GM18511 (cell line): Measurements from ENCODE around the gene ANKRD44.
A peak's percentile ranks its signal among the peaks of the same experiment; 100 is the strongest.

Experiments used
- ATAC-seq: cut with Tn5 transposase; IDR thresholded peaks from one replicate; pipeline ENCODE4 v1.9.1; 2021; ENCODE audit warnings: mild to moderate bottlenecking, moderate library complexity; ENCODE audit not compliant: unreplicated experiment

Gene ANKRD44

DNA sequence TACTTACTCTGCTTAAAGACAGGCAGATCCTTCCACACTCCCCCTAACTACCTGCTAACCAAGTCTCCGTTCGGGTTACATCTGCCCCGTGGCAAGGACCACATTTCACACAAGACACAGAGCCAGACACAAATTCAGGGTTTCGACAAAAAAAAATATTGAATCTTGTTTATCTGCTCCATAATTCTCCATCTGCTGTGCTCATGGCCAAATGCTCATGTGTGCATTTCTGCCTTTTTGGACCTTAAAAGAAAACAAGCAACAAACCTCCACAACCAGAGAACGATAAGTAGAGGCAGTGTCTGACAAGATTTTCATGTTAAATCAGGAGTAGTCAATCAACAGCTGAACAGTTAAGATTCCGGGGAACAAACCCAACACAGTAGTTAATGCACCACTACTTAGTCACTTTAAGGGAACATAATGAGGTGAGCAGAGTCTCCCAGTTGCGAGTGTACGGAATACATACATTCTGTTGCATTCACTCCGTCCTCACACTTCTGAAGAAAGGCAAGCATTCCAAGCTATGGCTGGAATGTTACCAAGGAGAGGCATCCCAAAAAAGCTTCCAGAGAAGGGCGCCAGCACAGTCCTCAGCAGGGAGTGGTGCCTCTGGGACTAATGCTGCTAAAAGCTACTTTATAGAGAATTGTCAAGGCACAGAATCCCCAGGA, 121.0 kb downstream of the ANKRD44 start:
- no peak for ATAC-seq

GRCh38 chr2:197185676-197186075, 124.9 kb downstream of the ANKRD44 start:
- no peak for ATAC-seq

DNA sequence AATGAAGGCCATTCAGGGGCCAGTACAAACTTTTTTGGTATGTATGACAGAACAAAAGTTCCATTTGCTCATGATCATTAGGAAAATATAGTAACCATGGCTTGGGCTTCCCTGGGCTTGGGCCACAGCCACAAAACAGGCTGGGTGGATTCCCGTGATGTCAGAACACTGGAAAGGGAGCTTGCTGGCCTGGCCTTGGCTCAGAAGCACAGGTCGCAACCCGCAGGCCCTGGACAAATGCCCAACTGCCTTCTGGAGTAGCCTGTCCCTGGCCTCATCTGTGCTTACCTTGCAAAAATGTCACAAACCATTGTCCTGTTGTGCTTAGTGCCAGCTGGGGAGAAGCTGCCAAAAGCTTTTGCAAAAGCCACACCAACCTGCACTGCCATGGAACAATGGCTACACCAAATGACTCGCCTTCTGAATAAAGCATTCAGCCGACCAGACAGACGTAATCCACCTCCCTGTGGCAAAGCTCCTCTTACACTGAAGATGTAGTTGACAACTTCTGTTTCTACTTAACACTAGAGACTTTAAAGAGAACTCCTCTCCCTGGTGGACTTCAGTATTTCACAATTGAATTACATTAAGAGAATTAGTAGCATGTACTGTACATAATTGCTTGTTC, 125.5 kb downstream of the ANKRD44 start:
- ATAC-seq: no peak

DNA sequence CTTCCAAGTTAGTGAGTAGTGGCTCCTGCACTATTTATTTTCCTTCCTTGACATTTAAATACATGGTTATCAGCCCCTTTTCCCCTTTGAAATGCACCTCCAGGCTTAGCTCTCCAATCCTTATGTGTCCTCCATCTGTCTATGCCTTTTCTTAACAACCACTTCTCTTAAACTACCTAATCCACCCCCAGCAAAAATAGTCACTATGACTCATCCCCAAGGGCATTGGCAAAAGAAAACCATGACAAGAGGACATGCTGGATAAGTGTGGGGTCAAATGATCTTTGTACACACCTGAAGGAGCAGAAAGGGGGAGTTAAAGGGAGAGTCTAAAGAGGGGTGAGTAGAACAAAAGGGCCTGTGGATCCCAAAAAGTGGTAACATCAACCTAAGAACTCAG, 127.2 kb downstream of the ANKRD44 start:
- no peak for ATAC-seq

DNA sequence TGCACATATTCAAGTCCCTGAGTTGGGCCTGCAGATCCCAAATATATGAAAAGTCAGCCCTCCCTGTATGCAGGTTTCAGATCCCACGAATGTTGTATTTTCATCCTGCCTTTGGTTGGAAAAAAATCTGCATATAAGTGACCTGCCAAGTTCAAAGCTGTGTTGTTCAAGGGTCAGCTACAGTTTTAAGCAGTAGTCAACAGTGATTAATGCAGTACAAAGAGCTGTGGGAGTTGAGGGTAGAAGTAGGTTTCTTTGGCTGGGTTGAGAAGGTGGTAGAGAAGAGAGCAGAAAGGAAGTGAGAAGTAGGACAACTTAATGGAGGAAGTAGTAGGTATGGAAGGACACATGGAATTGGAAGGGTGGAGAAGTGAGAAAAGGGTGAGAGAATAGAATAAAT, 127.9 kb downstream of the ANKRD44 start:
- no peak for ATAC-seq

DNA sequence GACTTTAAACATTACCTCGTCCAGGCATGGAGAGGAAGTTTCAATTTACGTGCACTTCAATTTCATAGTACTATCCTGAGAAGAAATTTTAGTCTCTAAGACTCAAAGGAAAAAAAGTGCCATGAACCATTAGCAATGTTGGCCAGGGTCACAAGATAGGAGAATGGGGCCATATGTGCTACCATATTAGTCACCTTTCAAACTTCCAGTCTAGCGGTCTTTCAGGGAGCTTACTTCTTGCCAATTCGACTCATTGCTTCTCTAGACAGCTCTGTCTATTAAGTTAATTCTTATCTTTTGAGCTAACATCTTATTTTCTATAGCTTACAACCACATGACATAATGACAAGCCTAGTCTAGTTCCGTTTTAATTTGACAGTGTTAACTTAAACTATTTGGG, 129.1 kb downstream of the ANKRD44 start:
- ATAC-seq: no peak

DNA sequence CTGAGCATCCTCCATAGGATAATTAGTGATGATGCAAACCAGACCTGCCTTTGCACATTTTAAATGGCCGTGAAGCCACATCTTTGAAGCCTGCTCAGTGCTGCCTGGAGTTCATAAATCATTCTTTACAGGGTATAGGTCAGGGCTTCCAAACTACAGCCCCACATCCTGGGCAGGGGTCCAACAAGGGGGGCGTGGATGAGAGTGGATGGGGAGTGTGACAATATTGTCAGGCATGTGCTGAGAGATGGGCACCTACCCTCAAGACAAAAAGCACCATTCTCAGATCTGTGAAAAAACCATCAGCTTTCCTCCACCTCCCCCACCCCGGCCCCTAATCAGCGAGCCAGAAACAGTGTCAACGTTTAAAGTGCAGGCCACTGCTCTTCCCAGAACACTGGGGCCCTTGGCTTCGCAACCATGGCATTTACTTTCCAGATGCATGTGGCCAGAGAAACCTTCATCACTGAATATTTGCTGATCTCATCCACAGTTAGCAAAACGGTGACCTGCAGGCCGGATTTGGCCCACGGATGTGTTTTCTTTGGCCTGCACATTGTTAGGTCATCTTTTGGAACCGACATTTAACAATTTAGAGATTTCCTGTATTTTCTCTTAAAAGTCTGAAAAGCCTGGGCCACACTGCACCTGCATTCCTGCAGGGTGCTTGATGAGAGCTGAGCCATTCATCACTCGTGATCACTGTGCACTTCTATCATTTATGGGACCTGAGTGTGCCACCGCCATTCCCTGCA, 130.7 kb downstream of the ANKRD44 start:
- ATAC-seq: no peak

DNA sequence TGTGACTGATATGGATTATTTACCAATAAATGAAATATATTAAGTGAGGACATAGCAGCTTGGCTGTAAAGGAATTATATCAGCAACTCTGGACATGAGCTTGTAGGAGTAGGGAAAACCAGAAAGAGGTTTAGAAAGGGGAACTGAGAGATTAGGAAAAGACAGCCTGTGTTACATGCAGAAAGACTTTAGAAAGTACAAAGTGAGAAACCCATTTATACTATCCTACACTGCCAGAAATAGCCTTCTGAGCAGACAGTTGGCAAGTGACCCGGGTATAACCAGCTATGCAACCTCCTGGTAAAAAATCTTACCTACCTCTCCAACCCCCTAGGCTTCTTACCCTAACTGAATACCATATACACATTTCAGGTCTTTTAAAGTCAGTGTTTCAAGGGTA, 134.1 kb downstream of the ANKRD44 start:
- ATAC-seq: peak; percentile 59

- ATAC-seq: no peak
These were observed 136.0 kb downstream of the ANKRD44 start for GRCh38 chr2:197174539-197175094.

GRCh38 chr2:197171582-197171981, 139.0 kb downstream of the ANKRD44 start:
- no peak for ATAC-seq

DNA sequence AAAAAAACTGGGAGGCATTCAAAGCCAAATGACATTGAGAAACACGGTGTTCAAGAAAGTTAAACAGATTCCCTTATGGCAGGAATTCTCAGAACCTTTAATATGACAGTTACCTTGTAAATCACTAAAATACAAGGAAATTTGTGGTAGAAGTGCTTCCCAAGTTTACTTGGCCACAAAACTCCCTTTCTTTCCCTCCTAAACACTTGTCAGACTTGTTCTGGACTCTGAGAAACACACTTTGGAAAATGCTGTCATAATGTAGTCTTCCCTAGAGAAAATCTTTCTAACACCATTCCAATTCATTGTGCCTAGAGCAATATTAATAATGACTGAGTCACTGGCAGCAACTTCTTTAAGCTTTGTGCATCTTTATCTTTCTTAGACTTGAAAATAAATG, 140.4 kb downstream of the ANKRD44 start:
- ATAC-seq: no peak

DNA sequence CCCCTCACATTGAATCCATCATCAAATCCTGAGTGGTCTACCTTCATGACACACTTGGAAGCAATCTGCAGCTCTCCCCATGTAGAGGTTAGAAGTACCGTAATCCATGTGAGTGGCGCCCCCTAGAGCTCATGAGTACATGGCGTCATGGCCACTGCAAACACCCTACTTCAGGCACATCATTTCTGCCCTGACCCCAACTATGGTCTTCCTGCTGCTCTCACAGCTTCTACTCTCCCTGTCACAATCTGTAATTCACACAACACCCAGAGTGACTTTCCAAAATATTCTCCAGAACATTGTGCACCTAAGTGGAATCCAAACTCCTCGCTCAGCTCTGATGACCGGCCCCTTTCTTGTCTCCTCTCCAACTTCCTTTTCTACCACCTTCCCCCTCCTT, 141.9 kb downstream of the ANKRD44 start:
- ATAC-seq: peak; percentile 71

DNA sequence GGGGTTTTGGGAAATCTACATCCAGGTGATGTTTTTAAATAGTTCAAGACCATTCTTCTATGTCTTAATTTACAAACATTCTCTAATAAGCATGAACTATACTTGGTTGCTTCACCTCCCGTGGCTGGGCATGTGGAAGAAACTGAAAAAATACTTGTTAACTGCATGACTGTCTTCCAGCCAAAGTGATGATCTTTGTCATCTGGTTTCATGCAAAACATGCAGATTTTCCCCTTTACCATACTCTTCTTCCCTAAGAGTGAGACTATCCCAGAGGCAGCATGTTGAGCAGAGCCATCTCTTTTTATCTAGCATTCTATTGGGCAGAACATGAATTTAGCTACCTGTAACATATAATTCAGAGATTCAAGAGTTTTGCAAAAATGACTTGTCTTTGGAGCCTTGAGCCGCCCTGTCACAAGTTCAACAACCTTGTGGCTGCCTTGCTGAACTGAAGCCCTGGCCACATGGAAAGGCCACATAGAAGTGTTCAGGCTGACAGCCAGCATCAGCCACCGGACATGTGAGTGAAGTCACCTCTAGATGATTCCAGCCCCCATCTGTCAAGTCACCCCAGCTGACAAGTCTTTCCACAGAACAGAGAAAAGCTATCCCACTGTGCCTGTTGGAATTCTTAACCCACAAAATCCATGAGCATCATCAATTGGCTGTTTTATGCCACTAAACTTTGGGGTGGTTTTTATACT, 142.8 kb downstream of the ANKRD44 start:
- ATAC-seq: no peak

GRCh38 chr2:197165020-197165419, 145.6 kb downstream of the ANKRD44 start:
- no peak for ATAC-seq

GRCh38 chr2:197164141-197164754, 146.3 kb downstream of the ANKRD44 start:
- no peak for ATAC-seq

DNA sequence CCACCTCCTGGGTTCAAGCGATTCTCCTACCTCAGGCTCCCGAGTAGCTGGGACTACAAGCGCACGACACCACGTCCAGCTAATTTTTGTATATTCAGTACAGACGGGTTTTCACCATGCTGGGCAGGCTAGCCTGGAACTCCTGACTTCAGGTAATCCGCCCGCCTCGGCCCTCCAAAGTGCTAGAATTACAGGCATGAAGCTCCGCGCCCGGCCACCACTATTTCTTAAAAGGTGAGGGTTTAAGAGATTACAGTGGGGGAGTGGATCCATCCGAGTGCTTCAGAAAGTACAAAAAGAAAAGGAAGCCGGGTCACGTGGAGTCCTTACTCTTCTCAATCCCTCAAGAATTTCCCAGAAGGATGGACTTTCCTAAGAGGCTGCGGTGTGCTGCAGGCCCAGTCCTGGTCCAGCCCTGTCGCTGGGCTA, 146.9 kb downstream of the ANKRD44 start:
- no peak for ATAC-seq

GRCh38 chr2:197161774-197162173, 148.8 kb downstream of the ANKRD44 start:
- no peak for ATAC-seq

- no peak for ATAC-seq
These were observed 150.8 kb downstream of the ANKRD44 start for GRCh38 chr2:197159661-197160211.

- peak; percentile 37 for ATAC-seq
These were observed 151.7 kb downstream of the ANKRD44 start for GRCh38 chr2:197158591-197159550.
